ENCODE results near the gene COX17. TPM values are rescaled to one million over a fixed set of nuclear protein-coding genes. Genes with fewer than 3 reads are reported as not detected.

COX17 gene
- polyA plus RNA-seq, 2 of the 4 experiments (the other 2 are of a cell fraction) = 79.0 to 149 TPM

DNA sequence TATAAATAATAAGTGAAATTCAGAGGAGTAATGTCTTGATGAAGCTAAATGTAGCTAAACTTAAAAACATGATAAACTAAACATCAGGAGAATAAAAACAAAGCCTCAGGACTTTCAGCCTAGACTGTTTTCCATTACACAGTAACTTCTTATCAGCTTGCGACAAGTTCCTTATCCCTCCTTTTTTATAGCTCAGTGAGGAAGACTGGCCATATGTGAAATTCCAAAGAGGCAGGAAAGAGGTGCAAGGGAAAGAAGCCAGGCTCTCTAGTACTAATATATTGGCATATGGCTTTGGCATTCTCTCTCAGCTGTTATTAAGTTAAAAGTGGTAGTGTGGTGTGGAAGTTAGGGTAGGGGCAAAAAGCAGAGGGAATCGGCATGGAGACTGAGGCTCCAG, 4.4 kb downstream of the COX17 start:
- WGBS (ENCODE audit: missing lambda C conversion rate) = 94% methylated on average over 2 of the region's 2 CpGs
- no peak for DNase-seq (ENCODE audit: low read depth in 1 of 2, low spot score in 1 of 2)
- CTCF ChIA-PET = interaction anchor here (1.0 to 3.0 kb wide), 4 partner anchors 8 to 788 kb away, joined by 3 to 10 read pairs (median 5); no protein-coding TSS in a partner anchor
- TF ChIP-seq CHD2 (IDR thresholded peaks at IDR 0.05; ENCODE audit: low read length, partially characterized antibody) = no peak
- TF ChIP-seq EP300 (IDR thresholded peaks at IDR 0.05) = no peak
- TF ChIP-seq EHMT2 (IDR thresholded peaks at IDR 0.05; ENCODE audit: low read depth) = no peak
- TF ChIP-seq, protein P1, sequence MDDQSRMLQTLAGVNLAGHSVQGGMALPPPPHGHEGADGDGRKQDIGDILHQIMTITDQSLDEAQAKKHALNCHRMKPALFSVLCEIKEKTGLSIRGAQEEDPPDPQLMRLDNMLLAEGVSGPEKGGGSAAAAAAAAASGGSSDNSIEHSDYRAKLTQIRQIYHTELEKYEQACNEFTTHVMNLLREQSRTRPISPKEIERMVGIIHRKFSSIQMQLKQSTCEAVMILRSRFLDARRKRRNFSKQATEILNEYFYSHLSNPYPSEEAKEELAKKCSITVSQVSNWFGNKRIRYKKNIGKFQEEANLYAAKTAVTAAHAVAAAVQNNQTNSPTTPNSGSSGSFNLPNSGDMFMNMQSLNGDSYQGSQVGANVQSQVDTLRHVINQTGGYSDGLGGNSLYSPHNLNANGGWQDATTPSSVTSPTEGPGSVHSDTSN (IDR thresholded peaks at IDR 0.05) = no peak
- no peak for TF ChIP-seq SMC3 (IDR thresholded peaks at IDR 0.05)
- TF ChIP-seq, protein P2, sequence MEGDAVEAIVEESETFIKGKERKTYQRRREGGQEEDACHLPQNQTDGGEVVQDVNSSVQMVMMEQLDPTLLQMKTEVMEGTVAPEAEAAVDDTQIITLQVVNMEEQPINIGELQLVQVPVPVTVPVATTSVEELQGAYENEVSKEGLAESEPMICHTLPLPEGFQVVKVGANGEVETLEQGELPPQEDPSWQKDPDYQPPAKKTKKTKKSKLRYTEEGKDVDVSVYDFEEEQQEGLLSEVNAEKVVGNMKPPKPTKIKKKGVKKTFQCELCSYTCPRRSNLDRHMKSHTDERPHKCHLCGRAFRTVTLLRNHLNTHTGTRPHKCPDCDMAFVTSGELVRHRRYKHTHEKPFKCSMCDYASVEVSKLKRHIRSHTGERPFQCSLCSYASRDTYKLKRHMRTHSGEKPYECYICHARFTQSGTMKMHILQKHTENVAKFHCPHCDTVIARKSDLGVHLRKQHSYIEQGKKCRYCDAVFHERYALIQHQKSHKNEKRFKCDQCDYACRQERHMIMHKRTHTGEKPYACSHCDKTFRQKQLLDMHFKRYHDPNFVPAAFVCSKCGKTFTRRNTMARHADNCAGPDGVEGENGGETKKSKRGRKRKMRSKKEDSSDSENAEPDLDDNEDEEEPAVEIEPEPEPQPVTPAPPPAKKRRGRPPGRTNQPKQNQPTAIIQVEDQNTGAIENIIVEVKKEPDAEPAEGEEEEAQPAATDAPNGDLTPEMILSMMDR (IDR thresholded peaks at IDR 0.05) = no peak
- TF ChIP-seq, protein P3, sequence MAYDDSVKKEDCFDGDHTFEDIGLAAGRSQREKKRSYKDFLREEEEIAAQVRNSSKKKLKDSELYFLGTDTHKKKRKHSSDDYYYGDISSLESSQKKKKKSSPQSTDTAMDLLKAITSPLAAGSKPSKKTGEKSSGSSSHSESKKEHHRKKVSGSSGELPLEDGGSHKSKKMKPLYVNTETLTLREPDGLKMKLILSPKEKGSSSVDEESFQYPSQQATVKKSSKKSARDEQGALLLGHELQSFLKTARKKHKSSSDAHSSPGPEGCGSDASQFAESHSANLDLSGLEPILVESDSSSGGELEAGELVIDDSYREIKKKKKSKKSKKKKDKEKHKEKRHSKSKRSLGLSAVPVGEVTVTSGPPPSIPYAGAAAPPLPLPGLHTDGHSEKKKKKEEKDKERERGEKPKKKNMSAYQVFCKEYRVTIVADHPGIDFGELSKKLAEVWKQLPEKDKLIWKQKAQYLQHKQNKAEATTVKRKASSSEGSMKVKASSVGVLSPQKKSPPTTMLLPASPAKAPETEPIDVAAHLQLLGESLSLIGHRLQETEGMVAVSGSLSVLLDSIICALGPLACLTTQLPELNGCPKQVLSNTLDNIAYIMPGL (CRISPR knock-in tag; IDR thresholded peaks at IDR 0.05; ENCODE audit: borderline replicate concordance) = no peak
- Histone ChIP-seq H3K4me2 (no peak overlapping the region), H3K9me3 (no peaks in the 10 kb centered on the region), H3K27ac (no peak overlapping the region), H3K4me1 (peaks cover 19% of the 10 kb centered on the region; the same call in 2 of the 3 replicates), H3K4me3 (no peak overlapping the region)
- POLR2A ChIA-PET = no interaction called here
- no peak for ATAC-seq
- no peak for FAIRE-seq

DNA sequence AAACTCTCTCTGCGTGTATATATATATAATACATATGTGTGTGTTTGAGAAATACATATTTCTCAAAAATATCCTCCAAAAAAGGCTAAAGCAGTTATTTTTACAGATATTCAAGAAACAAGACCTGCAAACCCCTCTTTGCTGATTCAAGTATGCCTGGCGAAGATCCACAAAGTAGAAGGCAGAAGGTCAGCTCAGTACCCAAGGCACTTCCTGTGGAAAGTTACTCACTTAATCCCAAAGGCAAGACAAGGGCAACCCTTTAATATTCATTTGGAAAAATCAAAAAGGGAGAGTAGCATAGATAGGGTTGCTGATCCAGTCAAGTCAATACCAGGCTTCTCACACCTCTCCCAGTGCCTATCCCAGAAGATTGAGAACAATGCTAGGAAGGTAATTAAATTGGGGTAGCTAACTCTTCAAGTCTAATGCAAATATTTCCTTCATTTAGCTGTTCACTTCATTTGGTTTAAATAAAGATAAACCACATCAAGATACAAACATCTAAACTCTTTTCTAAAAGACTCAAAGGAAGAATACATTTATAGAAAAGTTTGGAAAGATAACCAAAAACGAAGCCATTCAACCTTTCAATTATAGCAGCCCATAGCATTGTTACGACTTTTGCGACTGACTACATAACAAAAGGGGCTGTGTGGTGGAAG, 7.2 kb downstream of the COX17 start:
- TF ChIP-seq GATA3 (IDR thresholded peaks at IDR 0.05; ENCODE audit: borderline replicate concordance) = no peak
- TF ChIP-seq, protein P4, sequence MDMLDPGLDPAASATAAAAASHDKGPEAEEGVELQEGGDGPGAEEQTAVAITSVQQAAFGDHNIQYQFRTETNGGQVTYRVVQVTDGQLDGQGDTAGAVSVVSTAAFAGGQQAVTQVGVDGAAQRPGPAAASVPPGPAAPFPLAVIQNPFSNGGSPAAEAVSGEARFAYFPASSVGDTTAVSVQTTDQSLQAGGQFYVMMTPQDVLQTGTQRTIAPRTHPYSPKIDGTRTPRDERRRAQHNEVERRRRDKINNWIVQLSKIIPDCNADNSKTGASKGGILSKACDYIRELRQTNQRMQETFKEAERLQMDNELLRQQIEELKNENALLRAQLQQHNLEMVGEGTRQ (IDR thresholded peaks at IDR 0.05) = no peak
- no peak for TF ChIP-seq CBX8 (IDR thresholded peaks at IDR 0.05)
- no peak for TF ChIP-seq BHLHE40 (IDR thresholded peaks at IDR 0.05; ENCODE audit: low read depth, low read length)
- no peaks in the 10 kb centered on the region for H3K9me3 ChIP-seq
- H3K4me2 ChIP-seq = no peak overlapping the region
- WGBS (ENCODE audit: missing lambda C conversion rate) = 93% methylated on average over 5 of the region's 5 CpGs
- ATAC-seq (no peak), DNase-seq (ENCODE audit: low read depth in 1 of 2, low spot score in 1 of 2) (no peak), FAIRE-seq (no peak)
- CTCF ChIA-PET = no interaction called here
- H3K4me1 ChIP-seq = 0 out of 3 replicates have a peak, but pooled peaks cover 6% of the 10 kb centered on the region
- no peak overlapping the region for H3K4me3 ChIP-seq
- H3K27ac ChIP-seq = no peak overlapping the region
- POLR2A ChIA-PET = no interaction called here

DNA sequence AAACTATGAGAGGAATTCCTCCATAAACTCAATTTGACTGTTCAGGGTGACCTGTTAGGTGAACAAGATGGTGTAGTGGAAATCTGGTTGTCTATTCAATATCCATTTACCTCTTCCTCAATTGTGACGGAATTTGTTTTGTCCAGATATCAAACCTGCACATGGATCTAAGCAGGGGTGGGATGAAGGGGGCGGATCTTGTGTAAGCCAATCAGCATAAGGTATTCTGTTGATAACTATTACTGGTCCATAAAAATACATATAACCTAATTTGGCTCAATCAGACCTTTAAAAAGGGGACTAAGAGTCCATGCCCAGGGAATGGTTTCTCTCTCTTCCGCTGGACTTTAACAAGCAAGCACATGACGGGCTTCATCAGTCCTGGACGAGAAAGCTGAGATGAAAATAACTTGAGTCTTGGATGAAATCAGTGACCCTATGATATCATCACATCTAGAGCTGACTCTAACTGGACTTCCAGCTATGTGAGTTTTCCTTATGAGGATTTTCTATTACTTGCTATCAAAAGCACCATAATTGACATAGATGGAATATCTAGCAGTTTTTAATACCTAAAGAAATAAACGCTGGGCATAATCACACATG, 11.1 kb downstream of the COX17 start:
- no peaks in the 10 kb centered on the region for H3K9me3 ChIP-seq
- no peak overlapping the region for H3K27ac ChIP-seq
- no peak for FAIRE-seq
- ATAC-seq = no peak
- H3K4me2 ChIP-seq = no peak overlapping the region
- ChIA-PET CTCF (interaction anchor here (0.6 to 1.3 kb wide), 3 partner anchors 43 to 77 kb away, joined by 3 to 6 read pairs (median 3); no protein-coding TSS in a partner anchor), POLR2A (no interaction called here)
- H3K4me3 ChIP-seq = no peak overlapping the region
- DNase-seq (ENCODE audit: low read depth in 1 of 2, low spot score in 1 of 2) = no peak
- TF ChIP-seq, protein P3 (CRISPR knock-in tag; IDR thresholded peaks at IDR 0.05; ENCODE audit: borderline replicate concordance) = no peak
- no peak for TF ChIP-seq KDM5A (IDR thresholded peaks at IDR 0.05)
- TF ChIP-seq, protein P2 (IDR thresholded peaks at IDR 0.05) = no peak
- no peak for TF ChIP-seq JUNB (IDR thresholded peaks at IDR 0.05)
- no peak for TF ChIP-seq ZNF302 (CRISPR knock-in tag; IDR thresholded peaks at IDR 0.05)
- TF ChIP-seq TP53 (CRISPR knock-in tag; IDR thresholded peaks at IDR 0.05) = no peak
- TF ChIP-seq, protein P1 (IDR thresholded peaks at IDR 0.05) = no peak
- no peak for TF ChIP-seq POLR2AphosphoS2 (conservative IDR thresholded peaks at IDR 0.05; ENCODE audit: low read length)
- peaks cover 14% of the 10 kb centered on the region for H3K4me1 ChIP-seq
- 94% methylated on average over 6 of the region's 6 CpGs for WGBS (ENCODE audit: missing lambda C conversion rate)
